Stimulated activated naive B cell treated with anti-CD40 and anti-IgM and Interleukin-4, amounts not matched to agents 10 μg/mL and 1 μg/mL and 100 μg/mL, for 72 hours (primary cell): ENCODE results near the gene TNFSF18.
"Not testable (repeated sequence)": the region's sequence is repeated elsewhere in the genome, so short reads cannot be mapped to it uniquely, and the experiment has no call there.

ENCODE experiments used
- ATAC-seq, 2 donors: fragments of 150-1000 bp; cut with Tn5 transposase; replicated peaks; 2 replicates each; pipeline ENCODE4 v1.10.0; 2021; ENCODE audit warnings: moderate library complexity in 1 of 2
- DNase-seq: peaks from one replicate; pipeline ENCODE4 v3.0.0; 2021
- H3K27ac Mint-ChIP-seq: one replicate; pipeline ENCODE4 v1.8.0; 2022; ENCODE audit warnings: mild to moderate bottlenecking, mixed read lengths
- H3K27me3 Mint-ChIP-seq, 2 donors: one replicate each; pipeline ENCODE4 v1.8.0; 2022; ENCODE audit warnings: mixed read lengths in 2 of 2
- H3K36me3 Mint-ChIP-seq, 2 donors: one replicate each; pipeline ENCODE4 v1.8.0; 2022; ENCODE audit warnings: mixed read lengths in 2 of 2, mild to moderate bottlenecking in 1 of 2
- H3K4me1 Mint-ChIP-seq, 2 donors: one replicate each; pipeline ENCODE4 v1.8.0; 2022; ENCODE audit warnings: mixed read lengths in 2 of 2, mild to moderate bottlenecking in 1 of 2
- H3K4me3 Mint-ChIP-seq, 2 donors: one replicate each; pipeline ENCODE4 v1.8.0; 2022; ENCODE audit warnings: mild to moderate bottlenecking in 2 of 2, mixed read lengths in 2 of 2, moderate library complexity in 1 of 2
- H3K9me3 Mint-ChIP-seq, 2 donors: one replicate each; pipeline ENCODE4 v1.8.0; 2022; ENCODE audit warnings: mixed read lengths in 2 of 2, mild to moderate bottlenecking in 1 of 2

The TNFSF18 gene, protein sequence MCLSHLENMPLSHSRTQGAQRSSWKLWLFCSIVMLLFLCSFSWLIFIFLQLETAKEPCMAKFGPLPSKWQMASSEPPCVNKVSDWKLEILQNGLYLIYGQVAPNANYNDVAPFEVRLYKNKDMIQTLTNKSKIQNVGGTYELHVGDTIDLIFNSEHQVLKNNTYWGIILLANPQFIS

DNA sequence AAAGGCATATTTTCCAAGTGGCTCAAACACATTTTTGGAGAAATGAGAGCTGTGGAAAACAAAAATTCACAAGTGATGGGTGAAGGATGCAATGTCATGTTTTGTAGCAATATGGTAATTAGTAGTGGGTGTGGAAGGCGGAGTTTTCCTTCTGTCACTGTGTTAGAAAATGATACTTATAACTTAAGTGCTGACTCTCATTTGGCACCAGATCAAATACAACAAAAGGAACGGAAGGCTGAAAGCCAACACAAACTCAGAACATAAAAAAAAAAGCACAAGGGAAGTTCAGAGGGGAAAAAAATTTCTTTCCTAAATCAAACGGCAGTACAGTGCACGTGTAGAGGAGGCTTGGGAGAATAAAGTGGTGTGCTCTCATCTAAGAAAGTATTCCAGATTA, at the start of gene TNFSF18:
TSS of gene TNFSF18 (minus strand) at position 77 of the 400 bp plus-strand sequence. CDS start at position 32, 45 bp downstream.
- H3K36me3 Mint-ChIP-seq, result no peaks in the 10 kb centered on the region
- DNase-seq, result no peak
- H3K9me3 Mint-ChIP-seq, result no peaks in the 10 kb centered on the region
- H3K27me3 Mint-ChIP-seq, result peaks cover 0 to 3% of the 10 kb centered on the region in 2 donors
- peaks cover 19 to 33% of the 10 kb centered on the region in 2 donors for H3K4me1 Mint-ChIP-seq
- ATAC-seq, result no peak
- peak within 1 kb of the TSS; percentile 6 for H3K27ac Mint-ChIP-seq
- no peak within 1 kb of the TSS for H3K4me3 Mint-ChIP-seq

- peaks cover 11 to 13% of the 10 kb centered on the region in 2 donors for H3K9me3 Mint-ChIP-seq
- no peak overlapping the region for H3K4me3 Mint-ChIP-seq
- no peak for ATAC-seq
- DNase-seq, result no peak
- peaks cover 4 to 12% of the 10 kb centered on the region in 2 donors for H3K36me3 Mint-ChIP-seq
- H3K27ac Mint-ChIP-seq, result no peak overlapping the region
- H3K4me1 Mint-ChIP-seq, result peaks cover 0 to 3% of the 10 kb centered on the region in 2 donors
- H3K27me3 Mint-ChIP-seq, result no peaks in the 10 kb centered on the region
Observed at GRCh38 chr1:173099166-173099565, 48.4 kb upstream of the TNFSF18 start.

DNA sequence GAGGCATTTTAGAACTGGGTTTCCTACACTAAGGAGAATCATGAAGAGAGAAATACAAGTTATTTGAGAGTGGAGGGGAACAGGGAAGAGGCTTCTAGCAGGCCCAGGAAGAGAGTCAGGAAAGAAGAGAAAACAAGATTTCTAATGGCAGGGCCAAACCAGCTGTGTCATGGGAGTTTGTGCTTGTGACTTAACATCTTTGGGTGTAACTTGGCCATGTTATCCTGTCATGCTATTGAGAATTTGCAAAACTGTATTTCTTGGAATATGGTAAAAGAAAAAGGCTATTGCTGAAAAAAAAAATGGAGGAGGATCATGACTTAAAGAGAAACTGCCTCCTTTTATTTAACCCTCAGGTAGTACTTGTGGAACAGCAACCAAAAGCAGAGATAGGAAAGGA, 47.4 kb upstream of the TNFSF18 start:
- Mint-ChIP-seq H3K9me3 (peaks cover 5 to 9% of the 10 kb centered on the region in 2 donors), H3K27me3 (no peaks in the 10 kb centered on the region), H3K4me3 (no peak overlapping the region), H3K4me1 (peaks cover 0 to 3% of the 10 kb centered on the region in 2 donors), H3K27ac (no peak overlapping the region), H3K36me3 (peaks cover 0 to 5% of the 10 kb centered on the region in 2 donors)
- DNase-seq (no peak), ATAC-seq (no peak)

- Mint-ChIP-seq H3K27me3 (no peaks in the 10 kb centered on the region), H3K4me3 (no peak overlapping the region), H3K4me1 (peaks cover 0 to 3% of the 10 kb centered on the region in 2 donors), H3K27ac (no peak overlapping the region), H3K9me3 (no peaks in the 10 kb centered on the region), H3K36me3 (no peaks in the 10 kb centered on the region)
- ATAC-seq, result no peak
- DNase-seq, result no peak
Observed at GRCh38 chr1:173097001-173097400, 46.3 kb upstream of the TNFSF18 start.

GRCh38 chr1:173095632-173096031, 44.9 kb upstream of the TNFSF18 start:
- no peak overlapping the region for H3K4me3 Mint-ChIP-seq
- H3K9me3 Mint-ChIP-seq, result no peaks in the 10 kb centered on the region
- no peak for DNase-seq
- no peaks in the 10 kb centered on the region for H3K27me3 Mint-ChIP-seq
- H3K27ac Mint-ChIP-seq, result no peak overlapping the region
- H3K4me1 Mint-ChIP-seq, result peaks cover 0 to 1% of the 10 kb centered on the region in 2 donors
- no peak for ATAC-seq
- H3K36me3 Mint-ChIP-seq, result no peaks in the 10 kb centered on the region

DNA sequence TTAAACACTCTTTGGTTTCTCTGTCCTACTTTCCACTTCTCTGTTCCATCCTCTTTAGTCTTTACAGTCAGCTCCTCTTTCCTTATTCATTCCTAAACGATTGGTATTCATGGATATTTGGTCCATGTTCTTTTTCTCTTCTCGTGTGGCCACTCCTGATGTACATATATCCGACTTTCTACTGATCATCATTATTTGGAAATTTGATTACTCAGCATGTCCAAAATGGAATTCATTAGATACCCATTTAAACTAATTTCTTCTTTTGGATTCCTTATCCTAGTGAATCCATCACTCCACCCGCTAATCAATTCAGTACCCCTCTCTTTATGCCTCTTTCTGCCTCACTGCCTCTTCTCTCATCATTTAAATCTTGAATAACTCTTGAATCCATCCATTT, 43.8 kb upstream of the TNFSF18 start:
- Mint-ChIP-seq H3K4me1 (peaks cover 0 to 1% of the 10 kb centered on the region in 2 donors), H3K36me3 (no peaks in the 10 kb centered on the region), H3K27me3 (no peaks in the 10 kb centered on the region), H3K4me3 (no peak overlapping the region), H3K27ac (no peak overlapping the region), H3K9me3 (no peaks in the 10 kb centered on the region)
- DNase-seq (no peak), ATAC-seq (no peak)

- no peak overlapping the region for H3K27ac Mint-ChIP-seq
- H3K4me3 Mint-ChIP-seq, result no peak overlapping the region
- H3K9me3 Mint-ChIP-seq, result no peaks in the 10 kb centered on the region
- peak in 1 of 2 donors; percentile 41 for ATAC-seq
- peaks cover 0 to 1% of the 10 kb centered on the region in 2 donors for H3K4me1 Mint-ChIP-seq
- DNase-seq, result no peak
- no peaks in the 10 kb centered on the region for H3K27me3 Mint-ChIP-seq
- H3K36me3 Mint-ChIP-seq, result no peaks in the 10 kb centered on the region
Observed at GRCh38 chr1:173093691-173094445, 43.1 kb upstream of the TNFSF18 start.

- peaks cover 3% of the 10 kb centered on the region in 2 donors for H3K9me3 Mint-ChIP-seq
- H3K36me3 Mint-ChIP-seq, result no peaks in the 10 kb centered on the region
- H3K27ac Mint-ChIP-seq, result no peak overlapping the region
- no peaks in the 10 kb centered on the region for H3K4me1 Mint-ChIP-seq
- DNase-seq (no peak), ATAC-seq (no peak)
- no peak overlapping the region for H3K4me3 Mint-ChIP-seq
- no peaks in the 10 kb centered on the region for H3K27me3 Mint-ChIP-seq
Observed at GRCh38 chr1:173084292-173084691, 33.6 kb upstream of the TNFSF18 start.

DNA sequence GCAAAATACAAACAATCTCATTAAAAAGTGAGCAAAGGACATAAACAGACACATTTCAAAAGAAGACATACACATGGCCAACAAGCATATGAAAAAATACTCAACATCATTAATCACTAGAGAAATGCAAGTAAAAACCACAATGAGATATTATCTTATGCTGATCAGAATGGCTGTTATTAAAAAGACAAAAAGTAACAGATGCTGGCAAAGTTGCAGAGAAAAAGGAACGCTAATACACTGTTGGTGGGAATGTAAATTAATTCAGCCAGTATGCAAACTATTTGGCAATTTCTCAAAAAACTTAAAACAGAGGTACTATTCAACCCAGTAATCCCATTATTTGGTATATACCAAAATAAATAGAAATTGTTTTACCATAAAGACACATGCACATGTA, 32.2 kb upstream of the TNFSF18 start:
- ATAC-seq (no peak), DNase-seq (no peak)
- no peaks in the 10 kb centered on the region for H3K4me1 Mint-ChIP-seq
- peaks cover 3% of the 10 kb centered on the region in 2 donors for H3K9me3 Mint-ChIP-seq
- no peaks in the 10 kb centered on the region for H3K27me3 Mint-ChIP-seq
- no peak overlapping the region for H3K4me3 Mint-ChIP-seq
- H3K36me3 Mint-ChIP-seq, result no peaks in the 10 kb centered on the region
- H3K27ac Mint-ChIP-seq, result no peak overlapping the region

DNA sequence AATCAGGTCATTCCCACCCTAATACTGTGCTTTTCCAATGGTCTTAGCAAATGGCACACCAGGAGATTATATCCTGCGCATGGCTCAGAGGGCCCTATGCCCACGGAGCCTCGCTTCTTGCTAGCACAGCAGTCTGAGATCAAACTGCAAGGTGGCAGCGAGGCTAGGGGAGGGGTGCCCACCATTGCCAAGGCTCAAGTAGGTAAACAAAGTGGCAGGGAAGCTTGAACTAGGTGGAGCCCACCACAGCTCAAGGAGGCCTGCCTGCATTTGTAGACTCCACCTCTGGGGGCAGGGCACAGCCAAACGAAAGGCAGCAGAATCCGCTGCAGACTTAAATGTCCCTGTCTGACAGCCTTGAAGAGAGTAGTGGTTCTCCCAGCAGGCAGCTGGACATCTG, 23.5 kb upstream of the TNFSF18 start:
- H3K9me3 Mint-ChIP-seq, result not testable (repeated sequence)

DNA sequence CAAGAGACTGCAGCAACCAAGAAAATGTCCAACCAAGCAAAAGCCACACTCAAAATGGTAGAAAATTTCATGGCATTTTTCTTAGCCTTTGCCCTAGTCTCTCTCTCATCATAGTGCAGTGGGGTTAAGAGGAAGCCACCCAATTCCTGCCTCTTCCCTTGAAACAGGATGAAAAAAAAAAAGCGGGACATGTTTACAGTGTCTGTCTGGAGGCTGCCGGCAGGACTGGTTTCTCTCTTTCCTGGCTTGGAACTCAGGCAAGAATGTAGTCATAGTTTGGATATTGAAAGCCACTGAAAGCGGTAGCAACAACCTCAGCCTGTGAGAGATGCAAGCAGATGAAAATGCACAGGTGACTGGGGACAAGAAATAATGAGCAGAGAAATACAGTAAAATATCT, 13.3 kb upstream of the TNFSF18 start:
- ATAC-seq (no peak), DNase-seq (no peak)
- no peak overlapping the region for H3K4me3 Mint-ChIP-seq

More for the DNA sequence above, 23.5 kb upstream of the TNFSF18 start:
- not testable (repeated sequence) for H3K4me1 Mint-ChIP-seq, H3K36me3 Mint-ChIP-seq, DNase-seq, H3K27me3 Mint-ChIP-seq, ATAC-seq, H3K27ac Mint-ChIP-seq, H3K4me3 Mint-ChIP-seq

GRCh38 chr1:173063171-173063570, 12.4 kb upstream of the TNFSF18 start:
- no peak for ATAC-seq
- no peak overlapping the region for H3K4me3 Mint-ChIP-seq
- H3K36me3 Mint-ChIP-seq, result no peaks in the 10 kb centered on the region
- H3K4me1 Mint-ChIP-seq, result peaks cover 0 to under 1% of the 10 kb centered on the region in 2 donors
- DNase-seq, result no peak
- peaks cover 0 to 5% of the 10 kb centered on the region in 2 donors for H3K27me3 Mint-ChIP-seq
- H3K9me3 Mint-ChIP-seq, result peaks cover 0 to 2% of the 10 kb centered on the region in 2 donors
- H3K27ac Mint-ChIP-seq, result no peak overlapping the region

More for the DNA sequence above, 13.3 kb upstream of the TNFSF18 start:
- Mint-ChIP-seq H3K9me3 (peaks cover 0 to 2% of the 10 kb centered on the region in 2 donors), H3K36me3 (no peaks in the 10 kb centered on the region), H3K4me1 (no peaks in the 10 kb centered on the region), H3K27ac (no peak overlapping the region), H3K27me3 (peaks cover 0 to 5% of the 10 kb centered on the region in 2 donors)

GRCh38 chr1:173062150-173062938, 11.6 kb upstream of the TNFSF18 start:
- H3K4me3 Mint-ChIP-seq, result no peak overlapping the region
- H3K36me3 Mint-ChIP-seq, result no peaks in the 10 kb centered on the region
- peaks cover 0 to 5% of the 10 kb centered on the region in 2 donors for H3K27me3 Mint-ChIP-seq
- H3K4me1 Mint-ChIP-seq, result peaks cover 7 to 9% of the 10 kb centered on the region in 2 donors
- DNase-seq (no peak), ATAC-seq (no peak)
- H3K9me3 Mint-ChIP-seq, result peaks cover 0 to 2% of the 10 kb centered on the region in 2 donors
- H3K27ac Mint-ChIP-seq, result no peak overlapping the region

GRCh38 chr1:173058556-173058955, 7.8 kb upstream of the TNFSF18 start:
- no peak for DNase-seq
- Mint-ChIP-seq H3K9me3 (no peaks in the 10 kb centered on the region), H3K4me3 (no peak overlapping the region), H3K27me3 (peaks cover 0 to 14% of the 10 kb centered on the region in 2 donors), H3K27ac (no peak overlapping the region), H3K36me3 (no peaks in the 10 kb centered on the region), H3K4me1 (peaks cover 9% of the 10 kb centered on the region in 2 donors)
- no peak for ATAC-seq
